Kidney epithelial cell (primary cell): Measurements from ENCODE around the gene IQCH. TPM values are rescaled to one million over a fixed set of nuclear protein-coding genes. Genes with fewer than 3 reads are reported as not detected.

ENCODE experiments used
- DNase-seq: peaks from one replicate; pipeline ENCODE4 v3.0.0-alpha.2; 2010; ENCODE audit warnings: low read depth
- H3K27me3 ChIP-seq: 2 replicates; pipeline ENCODE4 v1.6.0; 2011; ENCODE audit warnings: low read length; ENCODE audit not compliant: control insufficient read depth, insufficient read depth
- H3K36me3 ChIP-seq: 2 replicates; pipeline ENCODE4 v1.5.1; 2011; ENCODE audit warnings: low read length; ENCODE audit not compliant: control insufficient read depth, insufficient read depth
- H3K4me3 ChIP-seq: 2 replicates; pipeline ENCODE4 v1.5.1; 2011; ENCODE audit warnings: low read depth, mild to moderate bottlenecking, control low read depth, low read length
- CTCF ChIP-seq: IDR thresholded peaks from 2 replicates; pipeline ENCODE4 v1.5.1; 2011; ENCODE audit warnings: mild to moderate bottlenecking, moderate library complexity, low read length, control low read depth, inconsistent platforms; ENCODE audit not compliant: insufficient read depth, poor library complexity, severe bottlenecking
- total RNA-seq: library from RNA; depleted of rRNA; stranded (reverse); fragments of >200 nt; gene quantifications from 2 replicates; pipeline ENCODE4 v1.2.3, GENCODE V29; 2015

The IQCH gene
- total RNA-seq, 1 donor from 2014 or later, result 6.3 TPM

- no peaks in the 10 kb centered on the region for H3K36me3 ChIP-seq
- H3K27me3 ChIP-seq, result no peaks in the 10 kb centered on the region
- H3K4me3 ChIP-seq, result no peak overlapping the region
- no peak for DNase-seq
- TF ChIP-seq CTCF, result no peak
These were observed 130.2 kb downstream of the IQCH start for GRCh38 chr15:67384761-67385160.

GRCh38 chr15:67385971-67386370 is 131.4 kb downstream of the IQCH start:
- DNase-seq, result no peak
- H3K36me3 ChIP-seq, result no peaks in the 10 kb centered on the region
- H3K4me3 ChIP-seq, result no peak overlapping the region
- no peaks in the 10 kb centered on the region for H3K27me3 ChIP-seq
- TF ChIP-seq CTCF, result no peak

GRCh38 chr15:67386947-67387346 is 132.4 kb downstream of the IQCH start:
- TF ChIP-seq CTCF, result no peak
- Histone ChIP-seq H3K27me3 (no peaks in the 10 kb centered on the region), H3K36me3 (no peaks in the 10 kb centered on the region), H3K4me3 (no peak overlapping the region)
- DNase-seq, result no peak

- no peak for TF ChIP-seq CTCF
These were observed 135.4 kb downstream of the IQCH start for GRCh38 chr15:67389975-67390374.

GRCh38 chr15:67394873-67395639 is 140.5 kb downstream of the IQCH start:
- DNase-seq, result no peak

More at GRCh38 chr15:67389975-67390374, 135.4 kb downstream of the IQCH start:
- no peaks in the 10 kb centered on the region for H3K36me3 ChIP-seq
- no peaks in the 10 kb centered on the region for H3K27me3 ChIP-seq
- no peak overlapping the region for H3K4me3 ChIP-seq
- no peak for DNase-seq

More at GRCh38 chr15:67394873-67395639, 140.5 kb downstream of the IQCH start:
- no peaks in the 10 kb centered on the region for H3K27me3 ChIP-seq
- no peak for TF ChIP-seq CTCF
- no peak overlapping the region for H3K4me3 ChIP-seq
- no peaks in the 10 kb centered on the region for H3K36me3 ChIP-seq
